ENCODE measurements around the gene IQSEC1. TPM values are rescaled to one million over a fixed set of nuclear protein-coding genes. Genes with fewer than 3 reads are reported as not detected.

The IQSEC1 gene
- total and polyA plus RNA-seq, 2 of the 8 experiments (the other 6 are each of a cell fraction or from before 2014, with no cell fraction given) = 6.8 to 28.8 TPM

- Histone ChIP-seq H3K27me3 (replicated peaks in 1 of 4; ENCODE audit: control insufficient read depth in 3 of 4, extremely low read depth in 1 of 4, insufficient read depth in 3 of 4, low read length in 3 of 4) (no peaks in the 10 kb centered on the region; a peak in 2 of 7 replicates), H2BK5ac (ENCODE audit: low read depth, low read length) (no peak overlapping the region), H2AK5ac (ENCODE audit: low read depth, low read length) (0 out of 2 replicates have a peak overlapping the region, but pooled peaks have one; percentile 9), H2BK15ac (ENCODE audit: low read length) (no peak overlapping the region), H4K20me1 (replicated peaks in 1 of 2; ENCODE audit: control insufficient read depth in 1 of 2, insufficient read depth in 2 of 2, low read length in 2 of 2) (no peaks in the 10 kb centered on the region), H3K9me3 (ENCODE audit: insufficient read depth in 2 of 2, low read depth in 1 of 2, low read length in 1 of 2) (no peaks in the 10 kb centered on the region), H4K5ac (ENCODE audit: insufficient read length, low read depth, low read length) (no peak overlapping the region), H3K4me3 (ENCODE audit: extremely low read depth in 1 of 4, insufficient read depth in 2 of 4, low read depth in 3 of 4, low read length in 4 of 4) (no peak overlapping the region), H3K4me1 (replicated peaks in 1 of 4; ENCODE audit: control insufficient read depth in 3 of 4, insufficient read depth in 4 of 4, low read length in 3 of 4) (peaks cover 7 to 16% (median 9%) of the 10 kb centered on the region in 4 experiments), H3K27ac (ENCODE audit: low read depth, low read length) (no peak overlapping the region), H3K56ac (replicated peaks; ENCODE audit: insufficient read length, low read depth, low read length) (no peak overlapping the region), H3K14ac (ENCODE audit: insufficient read length) (no peak overlapping the region), H4K91ac (replicated peaks; ENCODE audit: insufficient read length, low read length) (peak overlapping the region; percentile 20), H3K23me2 (ENCODE audit: low read depth, low read length) (no peaks in the 10 kb centered on the region; the same call in 1 of the 2 replicates), H3K79me1 (ENCODE audit: low read depth, low read length) (no peaks in the 10 kb centered on the region; the same call in 1 of the 2 replicates), H3K4me2 (ENCODE audit: insufficient read depth in 1 of 2, low read depth in 2 of 2, low read length in 2 of 2) (no peak overlapping the region), H2AFZ (ENCODE audit: low read length) (no peak overlapping the region), H3K79me2 (ENCODE audit: control insufficient read depth in 1 of 2, insufficient read depth in 2 of 2, low read length in 2 of 2) (no peaks in the 10 kb centered on the region), H3K9ac (replicated peaks in 1 of 4; ENCODE audit: extremely low read depth in 1 of 4, low read depth in 3 of 4, low read length in 3 of 4) (no peak overlapping the region), H3K23ac (ENCODE audit: insufficient read length) (no peak overlapping the region), H2BK20ac (ENCODE audit: low read length) (0 out of 2 replicates have a peak overlapping the region, but pooled peaks have one; percentile 55), H2BK12ac (ENCODE audit: low read depth, low read length) (peak overlapping the region; percentile 6; the same call in 1 of the 2 replicates), H4K8ac (ENCODE audit: extremely low read depth, insufficient read depth, low read length) (no peak overlapping the region), H3K4ac (replicated peaks; ENCODE audit: insufficient read length, low read depth, low read length) (no peak overlapping the region), H2BK120ac (replicated peaks; ENCODE audit: low read depth, low read length) (no peak overlapping the region), H3K36me3 (ENCODE audit: control insufficient read depth in 2 of 4, insufficient read depth in 4 of 4, low read length in 3 of 4) (no peaks in the 10 kb centered on the region), H3K18ac (ENCODE audit: extremely low read depth, low read length) (no peak overlapping the region)
- no peak for FAIRE-seq
- 87% methylated on average over 5 of the region's 5 CpGs; no CpG with 5 or more reads in 1 of the 2 experiments for WGBS, 2 experiments (ENCODE audit: extremely low coverage in 1 of 2, insufficient coverage in 1 of 2, insufficient read length in 1 of 2, insufficient replicate concordance in 2 of 2, low coverage in 1 of 2, low lambda C conversion rate in 2 of 2, missing lambda C conversion rate in 1 of 2)
- no peak for DNase-seq (ENCODE audit: low read depth in 1 of 2, low spot score in 2 of 2)
- ChIA-PET POLR2A (ENCODE audit: partially characterized antibody) (no interaction called here), CTCF (ENCODE audit: partially characterized antibody) (interaction anchor here (0.8 to 13.5 kb wide), 9 partner anchors 13 to 212 kb away, joined by 3 to 71 read pairs (median 3); no protein-coding TSS in a partner anchor)
- TF ChIP-seq MAFK (IDR thresholded peaks at IDR 0.05; ENCODE audit: low read depth, low read length) = no peak
- no peak for TF ChIP-seq ZNF274 (IDR thresholded peaks at IDR 0.05; ENCODE audit: borderline replicate concordance, extremely low read depth, low read length)
- no peak for TF ChIP-seq POLR2AphosphoS5 (IDR thresholded peaks at IDR 0.05; ENCODE audit: low read depth, low read length)
- no peak for TF ChIP-seq KDM4A (IDR thresholded peaks at IDR 0.05; ENCODE audit: low read depth, low read length, severe bottlenecking)
- TF ChIP-seq SIX5 (IDR thresholded peaks at IDR 0.05; ENCODE audit: low read depth, low read length) = no peak
- no peak for TF ChIP-seq CBX5 (IDR thresholded peaks at IDR 0.05; ENCODE audit: low read depth, low read length)
- no peak for TF ChIP-seq ATF2 (IDR thresholded peaks at IDR 0.05; ENCODE audit: low read length)
- TF ChIP-seq POU5F1 (IDR thresholded peaks at IDR 0.05; ENCODE audit: low read depth, low read length) = no peak
- TF ChIP-seq GTF2F1 (IDR thresholded peaks at IDR 0.05; ENCODE audit: borderline replicate concordance, low read depth, low read length) = no peak
- TF ChIP-seq ASH2L (IDR thresholded peaks at IDR 0.05; ENCODE audit: low read length) = no peak
- TF ChIP-seq POLR2A (IDR thresholded peaks at IDR 0.05; ENCODE audit: control extremely low read depth in 1 of 2, low read depth in 2 of 2, low read length in 2 of 2) = no peak
- TF ChIP-seq RFX5 (IDR thresholded peaks at IDR 0.05; ENCODE audit: borderline replicate concordance, low read depth, low read length) = no peak
- no peak for TF ChIP-seq HDAC2 (IDR thresholded peaks at IDR 0.05; ENCODE audit: borderline replicate concordance in 1 of 2, low read depth in 2 of 2, low read length in 2 of 2)
Measured at GRCh38 chr3:13012221-13012691, 61.0 kb downstream of the IQSEC1 start.
